Smooth muscle cell (in vitro differentiated cells): ENCODE data around the gene HIPK2. TPM values are rescaled to one million over a fixed set of nuclear protein-coding genes. Genes with fewer than 3 reads are reported as not detected.

Experiments used
- DNase-seq: peaks from one replicate; lab custom pipeline; 2025; ENCODE audit not compliant: unreplicated experiment; lab: John Stamatoyannopoulos, UW
- H2AFZ ChIP-seq: fragments of 200-600 bp; sonication (generic); 2 replicates; pipeline ENCODE4 v1.6.0; 2016; ENCODE audit warnings: antibody characterized with exemption, low read depth, mild to moderate bottlenecking
- H3F3A ChIP-seq: fragments of 200-600 bp; sonication (generic); 2 replicates; pipeline ENCODE4 v1.6.0; 2017; ENCODE audit warnings: antibody characterized with exemption, low read depth
- H3K27ac ChIP-seq: fragments of 200-600 bp; sonication (generic); 2 replicates; pipeline ENCODE4 v1.5.1; 2016; ENCODE audit warnings: low read depth, mild to moderate bottlenecking
- H3K27me3 ChIP-seq: fragments of 200-600 bp; sonication (generic); 2 replicates; pipeline ENCODE4 v1.6.1; 2016; ENCODE audit warnings: low read depth, mild to moderate bottlenecking
- H3K36me3 ChIP-seq: fragments of 200-600 bp; sonication (generic); 2 replicates; pipeline ENCODE4 v1.5.1; 2016; ENCODE audit warnings: low read depth
- H3K4me1 ChIP-seq: fragments of 200-600 bp; sonication (generic); 2 replicates; pipeline ENCODE4 v1.5.1; 2016; ENCODE audit warnings: low read depth
- H3K4me2 ChIP-seq: fragments of 200-600 bp; sonication (generic); 2 replicates; pipeline ENCODE4 v1.6.0; 2016; ENCODE audit warnings: mild to moderate bottlenecking
- H3K4me3 ChIP-seq: fragments of 200-600 bp; sonication (generic); 2 replicates; pipeline ENCODE4 v1.5.1; 2016; ENCODE audit warnings: mild to moderate bottlenecking
- H3K79me2 ChIP-seq: fragments of 200-600 bp; sonication (generic); 2 replicates; pipeline ENCODE4 v1.6.0; 2016; ENCODE audit warnings: low read depth, mild to moderate bottlenecking
- H3K9ac ChIP-seq: fragments of 200-600 bp; sonication (generic); 2 replicates; pipeline ENCODE4 v1.6.0; 2016; ENCODE audit warnings: low read depth
- H3K9me3 ChIP-seq: fragments of 200-600 bp; sonication (generic); replicated peaks from 2 replicates; pipeline ENCODE4 v1.5.1; 2016; ENCODE audit warnings: low read depth
- H4K20me1 ChIP-seq: fragments of 200-600 bp; sonication (generic); 2 replicates; pipeline ENCODE4 v1.6.0; 2016; ENCODE audit warnings: low read depth
- CTCF ChIP-seq: fragments of 200-600 bp; sonication (generic); IDR thresholded peaks from 2 replicates; pipeline ENCODE4 v1.5.1; 2017; ENCODE audit warnings: borderline replicate concordance, mild to moderate bottlenecking, antibody characterized with exemption; ENCODE audit not compliant: insufficient read depth, poor library complexity, severe bottlenecking
- WGBS: methylation state at CpG from one replicate; pipeline ENCODE4 v1.1.7; 2016; ENCODE audit warnings: low lambda C conversion rate; 5-methylcytosine and 5-hydroxymethylcytosine counted together
- polyA plus RNA-seq: library from polyadenylated mRNA; unstranded; fragments of >200 nt; fragmentation: Nextera tagmentation; extraction: Ambion mirVana; gene quantifications from 2 replicates; pipeline ENCODE4 v1.2.1, GENCODE V29; 2016
- total RNA-seq: library from RNA; depleted of rRNA; stranded (reverse); fragments of >200 nt; gene quantifications from 2 replicates; pipeline ENCODE4 v1.2.3, GENCODE V29; 2014

HIPK2 gene
- total and polyA plus RNA-seq, 2 experiments from 2014 or later, result 3.0 to 11.2 TPM

- no peaks in the 10 kb centered on the region for H3K36me3 ChIP-seq
- peaks cover 23% of the 10 kb centered on the region for H3K4me1 ChIP-seq
- peaks cover 42% of the 10 kb centered on the region for H3K79me2 ChIP-seq
- no peaks in the 10 kb centered on the region for H3K27me3 ChIP-seq
- peak overlapping the region; percentile 6 for H3K27ac ChIP-seq
- no peaks in the 10 kb centered on the region for H3F3A ChIP-seq
- no peak overlapping the region for H3K9ac ChIP-seq
- peak overlapping the region; percentile 11 for H3K4me2 ChIP-seq
- no peak for TF ChIP-seq CTCF
- peaks cover 45% of the 10 kb centered on the region for H4K20me1 ChIP-seq
- WGBS, result 100% methylated on average over 2 of the region's 2 CpGs
- no peak overlapping the region for H2AFZ ChIP-seq
- no peak overlapping the region for H3K4me3 ChIP-seq
- no peaks in the 10 kb centered on the region for H3K9me3 ChIP-seq
- no peak for DNase-seq
These were observed 45.2 kb downstream of the HIPK2 start for GRCh38 chr7:139732471-139733167.

- Histone ChIP-seq H2AFZ (no peak overlapping the region), H3K4me1 (peaks cover 17% of the 10 kb centered on the region), H3K36me3 (no peaks in the 10 kb centered on the region), H4K20me1 (peaks cover 45% of the 10 kb centered on the region), H3K4me3 (no peak overlapping the region), H3K4me2 (peak overlapping the region; percentile 49), H3K27me3 (no peaks in the 10 kb centered on the region), H3K79me2 (peaks cover 42% of the 10 kb centered on the region), H3K9ac (no peak overlapping the region), H3F3A (no peaks in the 10 kb centered on the region), H3K9me3 (no peaks in the 10 kb centered on the region), H3K27ac (peak overlapping the region; percentile 6)
- peak; percentile 10 for DNase-seq
- no peak for TF ChIP-seq CTCF
- WGBS, result 54% methylated on average over 9 of the region's 9 CpGs
These were observed 45.9 kb downstream of the HIPK2 start for GRCh38 chr7:139731802-139732470.

GRCh38 chr7:139730746-139731612, 46.8 kb downstream of the HIPK2 start:
- 90% methylated on average over 15 of the region's 15 CpGs for WGBS
- Histone ChIP-seq H3K9ac (no peak overlapping the region), H4K20me1 (peaks cover 46% of the 10 kb centered on the region), H3K4me2 (peak overlapping the region; percentile 49), H3K4me3 (no peak overlapping the region), H3K9me3 (no peaks in the 10 kb centered on the region), H3K4me1 (peaks cover 13% of the 10 kb centered on the region), H3K36me3 (no peaks in the 10 kb centered on the region), H3F3A (no peaks in the 10 kb centered on the region), H3K79me2 (peaks cover 42% of the 10 kb centered on the region), H3K27ac (no peak overlapping the region), H3K27me3 (no peaks in the 10 kb centered on the region), H2AFZ (no peak overlapping the region)
- DNase-seq, result no peak
- TF ChIP-seq CTCF, result no peak
